Measurements from ENCODE around the gene UROD. TPM values are rescaled to one million over a fixed set of nuclear protein-coding genes. Genes with fewer than 3 reads are reported as not detected.
A peak's percentile ranks its signal among the peaks of the same experiment; 100 is the strongest.
"Not testable (repeated sequence)": the region's sequence is repeated elsewhere in the genome, so short reads cannot be mapped to it uniquely, and the experiment has no call there.

Gene UROD
- 114 and 152 TPM in 2 replicates for total RNA-seq (ENCODE audit: low replicate concordance)

- peak within 1 kb of the TSS; percentile 93 for H3K4me3 ChIP-seq (ENCODE audit: low read depth, low read length)
- DNase-seq (ENCODE audit: low read depth) = peak; percentile 97
- no peak for TF ChIP-seq CTCF (IDR thresholded peaks at IDR 0.05; ENCODE audit: insufficient read depth, low read length)
Measured at GRCh38 chr1:45011837-45012638, at the start of gene UROD. Gene UROD, plus strand, starts transcription at chr1:45012254. Its CDS starts 12 bp downstream, at chr1:45012266.

- no peak for TF ChIP-seq CTCF (IDR thresholded peaks at IDR 0.05; ENCODE audit: insufficient read depth, low read length)
- DNase-seq (ENCODE audit: low read depth) = no peak
- H3K4me3 ChIP-seq (ENCODE audit: low read depth, low read length) = no peak overlapping the region
Measured at GRCh38 chr1:44962729-44963128, 49.3 kb upstream of the UROD start.

GRCh38 chr1:44964396-44964795 lies 47.7 kb upstream of the UROD start:
- TF ChIP-seq CTCF (IDR thresholded peaks at IDR 0.05; ENCODE audit: insufficient read depth, low read length) = no peak

GRCh38 chr1:44970317-44970716 lies 41.7 kb upstream of the UROD start:
- DNase-seq (ENCODE audit: low read depth) = peak; percentile 72
- no peak for TF ChIP-seq CTCF (IDR thresholded peaks at IDR 0.05; ENCODE audit: insufficient read depth, low read length)
- H3K4me3 ChIP-seq (ENCODE audit: low read depth, low read length) = no peak overlapping the region

More at GRCh38 chr1:44964396-44964795, 47.7 kb upstream of the UROD start:
- no peak overlapping the region for H3K4me3 ChIP-seq (ENCODE audit: low read depth, low read length)
- DNase-seq (ENCODE audit: low read depth) = no peak

GRCh38 chr1:44973645-44974044 lies 38.4 kb upstream of the UROD start:
- no peak for TF ChIP-seq CTCF (IDR thresholded peaks at IDR 0.05; ENCODE audit: insufficient read depth, low read length)

GRCh38 chr1:44976252-44976651 lies 35.8 kb upstream of the UROD start:
- no peak overlapping the region for H3K4me3 ChIP-seq (ENCODE audit: low read depth, low read length)
- TF ChIP-seq CTCF (IDR thresholded peaks at IDR 0.05; ENCODE audit: insufficient read depth, low read length) = no peak
- DNase-seq (ENCODE audit: low read depth) = no peak

More at GRCh38 chr1:44973645-44974044, 38.4 kb upstream of the UROD start:
- DNase-seq (ENCODE audit: low read depth) = no peak
- H3K4me3 ChIP-seq (ENCODE audit: low read depth, low read length) = no peak overlapping the region

- DNase-seq (ENCODE audit: low read depth); H3K4me3 ChIP-seq (ENCODE audit: low read depth, low read length): not testable (repeated sequence)
Measured at GRCh38 chr1:44977372-44977771, 34.7 kb upstream of the UROD start.

All from fibroblast of the aortic adventitia (primary cell).